GM18519 (cell line): ENCODE results near the gene C13orf42.
A peak's percentile ranks its signal among the peaks of the same experiment; 100 is the strongest.
"Not testable (repeated sequence)": the region's sequence is repeated elsewhere in the genome, so short reads cannot be mapped to it uniquely, and the experiment has no call there.

ENCODE experiments used
- ATAC-seq: cut with Tn5 transposase; IDR thresholded peaks from one replicate; pipeline ENCODE4 v1.9.1; 2021; ENCODE audit warnings: mild to moderate bottlenecking, moderate library complexity; ENCODE audit not compliant: unreplicated experiment, low FRiP score

The C13orf42 gene

GRCh38 chr13:51122868-51123566, 11.9 kb upstream of the C13orf42 start:
- no peak for ATAC-seq

DNA sequence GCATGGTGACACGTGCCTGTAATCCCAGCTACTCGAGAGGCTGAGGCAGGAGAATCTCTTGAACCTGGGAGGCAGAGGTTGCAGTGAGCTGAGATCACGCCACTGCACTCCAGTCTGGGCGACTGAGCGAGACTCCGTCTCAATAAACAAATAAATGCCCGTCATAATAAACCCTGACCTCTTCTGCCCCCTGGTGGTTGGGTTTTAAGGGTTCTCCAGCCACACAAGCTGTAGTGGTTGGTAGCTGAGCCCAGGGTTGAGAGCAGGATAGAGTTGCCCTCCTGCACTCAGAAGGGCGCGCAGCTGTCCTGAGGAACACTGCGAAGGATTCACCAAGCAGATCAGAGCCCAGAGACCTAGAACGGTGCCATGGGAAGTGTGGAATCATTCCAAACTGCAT, 9.8 kb upstream of the C13orf42 start:
- not testable (repeated sequence) for ATAC-seq

GRCh38 chr13:51118809-51119431, 7.8 kb upstream of the C13orf42 start:
- ATAC-seq: no peak

DNA sequence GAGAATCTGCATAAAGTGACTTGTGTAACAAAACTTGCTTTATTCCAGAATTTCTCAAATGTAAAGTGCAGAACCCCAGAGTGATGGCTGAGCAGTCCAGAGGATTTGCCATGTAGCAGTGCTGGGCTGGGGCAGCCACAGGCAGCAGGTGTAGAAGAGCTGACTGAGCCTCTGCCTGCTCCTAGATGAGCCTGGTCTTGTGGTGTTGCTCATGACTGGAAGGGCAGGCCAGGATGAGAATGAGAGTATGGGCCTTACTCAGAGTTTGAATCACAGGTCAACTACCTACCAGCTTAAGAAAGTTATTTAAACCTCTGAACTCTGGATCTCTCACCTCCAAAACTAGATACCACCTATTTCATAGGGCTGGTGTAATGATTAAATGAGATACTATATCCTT, 2.9 kb upstream of the C13orf42 start:
- ATAC-seq: no peak

DNA sequence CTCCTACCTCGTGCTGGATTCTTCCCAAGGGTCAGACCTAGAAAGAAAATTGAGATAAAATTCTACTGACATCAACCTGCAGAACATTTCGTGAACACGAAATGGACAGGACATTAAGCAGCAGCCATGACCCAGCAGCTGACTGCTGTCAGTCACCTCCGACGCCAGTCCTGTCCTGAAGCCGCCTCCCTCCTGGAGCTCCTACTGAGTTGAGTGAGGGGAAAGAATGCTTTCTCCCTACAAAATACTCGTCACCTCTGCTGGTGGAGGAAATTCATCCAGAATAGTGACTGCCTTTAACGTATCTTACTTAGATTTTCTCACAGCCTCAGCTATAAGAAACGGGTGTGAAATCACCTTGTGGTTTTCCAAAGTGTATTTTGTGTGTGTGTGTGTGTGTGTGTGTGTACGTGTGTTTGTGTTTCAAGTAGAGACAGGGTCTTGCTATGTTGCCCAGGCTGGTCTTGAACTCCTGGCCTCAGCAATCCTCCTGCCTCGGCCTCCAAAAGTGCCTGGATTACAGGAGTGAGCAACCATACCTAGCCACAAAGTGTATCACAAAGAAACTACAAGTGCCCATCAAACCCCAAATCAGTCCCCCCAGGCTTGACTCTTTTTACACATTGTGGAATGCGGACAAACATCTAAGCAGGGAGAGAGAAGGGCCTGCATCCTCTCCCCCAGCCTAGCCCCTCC, 2.3 kb upstream of the C13orf42 start:
- no peak for ATAC-seq

DNA sequence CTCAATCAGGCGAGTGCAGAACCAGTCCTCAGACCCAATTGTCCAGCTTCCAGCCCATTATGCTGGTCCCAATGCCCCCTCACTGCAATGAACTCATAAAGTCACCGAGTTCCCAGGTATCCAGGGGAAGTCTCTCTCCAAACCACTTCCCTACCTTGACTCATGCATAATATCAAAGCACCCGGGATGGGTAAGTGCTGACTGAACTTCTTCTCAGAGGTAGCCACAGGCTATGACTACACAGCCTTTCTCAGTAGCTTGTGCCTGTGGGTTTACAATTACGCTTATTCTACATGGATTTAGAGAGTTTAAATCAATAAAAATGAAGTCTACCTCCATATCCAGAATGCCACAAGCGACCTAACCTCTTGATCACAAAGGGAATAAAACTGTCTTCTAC, 1.7 kb upstream of the C13orf42 start:
- no peak for ATAC-seq

GRCh38 chr13:51111997-51112396, 923 bp upstream of the C13orf42 start:
- no peak for ATAC-seq

- ATAC-seq: no peak
Observed at GRCh38 chr13:51107996-51108395, 3.1 kb downstream of the C13orf42 start.

GRCh38 chr13:51105046-51105445, 6.0 kb downstream of the C13orf42 start:
- ATAC-seq: no peak

- no peak for ATAC-seq
Observed at GRCh38 chr13:51101636-51102235, 9.3 kb downstream of the C13orf42 start.

GRCh38 chr13:51097353-51098043, 13.6 kb downstream of the C13orf42 start:
- no peak for ATAC-seq

DNA sequence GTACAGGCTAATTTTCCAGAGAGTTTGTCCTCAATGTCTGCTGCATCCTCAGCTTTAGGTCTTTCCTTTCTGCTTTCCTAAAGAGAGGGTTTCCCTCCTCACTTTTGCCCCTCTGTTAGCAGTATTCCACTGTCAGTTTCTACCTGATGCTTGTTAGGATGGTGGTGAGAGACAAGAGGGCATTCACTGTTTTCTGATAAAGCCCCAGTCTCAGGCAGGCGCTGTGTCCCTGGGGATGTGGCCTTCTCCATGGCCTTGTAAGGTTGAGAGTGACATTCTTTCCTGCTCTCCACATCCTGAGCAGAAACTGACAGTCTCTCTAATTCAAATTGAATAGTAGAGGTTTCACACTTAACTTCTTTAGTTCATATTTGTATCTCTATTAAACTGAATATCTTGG, 14.9 kb downstream of the C13orf42 start:
- ATAC-seq: no peak

DNA sequence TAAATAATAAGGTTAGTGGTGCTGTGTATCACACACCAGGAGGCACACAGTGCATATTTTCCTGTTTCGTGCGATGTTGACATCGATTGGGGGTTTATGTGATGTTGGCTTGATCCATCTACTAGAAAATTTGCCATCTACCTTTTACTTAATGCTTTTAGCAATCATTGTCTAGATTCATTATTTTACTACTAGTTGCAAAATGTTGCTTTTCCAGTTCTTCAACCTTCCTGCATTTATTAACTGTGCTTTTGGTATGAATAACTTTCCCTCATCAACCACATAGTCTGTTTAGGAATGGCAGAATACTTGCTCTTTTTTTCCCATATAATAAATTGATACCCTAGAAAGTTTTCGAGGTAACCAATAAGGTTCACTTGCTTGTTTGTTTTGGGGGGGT, 17.5 kb downstream of the C13orf42 start:
- ATAC-seq: no peak

GRCh38 chr13:51091839-51092238, 19.2 kb downstream of the C13orf42 start:
- no peak for ATAC-seq

DNA sequence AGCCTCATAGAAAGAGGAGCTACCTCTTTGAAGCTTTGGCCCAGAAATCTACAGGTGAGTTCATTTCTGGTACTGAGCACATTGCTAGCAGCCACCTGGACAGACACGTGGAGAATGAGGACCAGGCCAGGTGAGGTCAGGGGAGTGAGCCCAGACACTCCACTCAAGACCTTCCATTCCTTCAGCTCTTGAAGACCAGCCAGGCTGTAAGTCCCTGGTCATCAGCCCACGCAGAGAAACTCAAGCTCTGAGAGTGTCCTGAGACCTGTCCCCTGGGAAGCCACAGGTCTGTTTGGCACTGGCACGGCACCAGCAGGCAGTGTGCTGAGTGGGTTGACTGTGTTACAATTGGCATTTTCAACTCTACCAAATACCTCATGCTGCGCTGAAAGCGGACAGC, 27.4 kb downstream of the C13orf42 start:
- no peak for ATAC-seq

GRCh38 chr13:51080478-51081065, 30.5 kb downstream of the C13orf42 start:
- ATAC-seq: not testable (repeated sequence)

- no peak for ATAC-seq
Observed at GRCh38 chr13:51071493-51071892, 39.6 kb downstream of the C13orf42 start.

GRCh38 chr13:51070005-51070649, 40.9 kb downstream of the C13orf42 start:
- peak; percentile 71 for ATAC-seq

- ATAC-seq: no peak
Observed at GRCh38 chr13:51068501-51068900, 42.6 kb downstream of the C13orf42 start.

- no peak for ATAC-seq
Observed at GRCh38 chr13:51067706-51068105, 43.4 kb downstream of the C13orf42 start.
